HG03095 (cell line): ENCODE measurements around the gene CAMTA1.
"Not testable (repeated sequence)": the region's sequence is repeated elsewhere in the genome, so short reads cannot be mapped to it uniquely, and the experiment has no call there.

Experiments used
- ATAC-seq: cut with Tn5 transposase; IDR thresholded peaks from one replicate; pipeline ENCODE4 v1.9.1; 2021; ENCODE audit warnings: moderate library complexity; ENCODE audit not compliant: unreplicated experiment

Gene CAMTA1

GRCh38 chr1:6785318-6785727 is at the start of gene CAMTA1:
Gene CAMTA1 (plus strand): TSS chr1:6785454. CDS start chr1:6785531, 77 bp downstream.
- ATAC-seq, result peak; percentile 73

GRCh38 chr1:6738987-6739676 is 46.1 kb upstream of the CAMTA1 start:
- ATAC-seq, result no peak

DNA sequence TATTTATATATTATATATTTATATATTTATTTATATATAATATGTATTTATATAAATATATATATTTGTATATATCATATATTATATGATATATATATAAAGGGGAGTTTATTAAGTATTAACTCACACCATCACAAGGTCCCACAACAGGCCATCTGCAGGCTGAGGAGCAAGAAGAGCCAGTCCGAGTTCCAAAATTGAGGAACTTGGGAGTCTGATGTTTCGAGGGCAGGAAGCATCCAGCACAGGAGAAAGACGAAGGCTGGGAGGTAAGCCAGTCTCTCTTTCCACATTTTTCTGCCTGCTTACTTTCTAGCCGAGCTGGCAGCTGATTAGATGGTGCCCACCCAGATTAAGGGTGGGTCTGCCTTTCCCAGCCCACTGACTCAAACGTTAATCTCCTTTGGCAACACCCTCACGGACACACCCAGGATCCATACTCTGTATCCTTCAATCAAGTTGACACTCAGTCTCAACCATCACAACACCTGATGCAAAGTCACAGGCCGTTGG is 42.5 kb upstream of the CAMTA1 start:
- not testable (repeated sequence) for ATAC-seq

GRCh38 chr1:6743189-6744101 is 41.8 kb upstream of the CAMTA1 start:
- ATAC-seq, result no peak

DNA sequence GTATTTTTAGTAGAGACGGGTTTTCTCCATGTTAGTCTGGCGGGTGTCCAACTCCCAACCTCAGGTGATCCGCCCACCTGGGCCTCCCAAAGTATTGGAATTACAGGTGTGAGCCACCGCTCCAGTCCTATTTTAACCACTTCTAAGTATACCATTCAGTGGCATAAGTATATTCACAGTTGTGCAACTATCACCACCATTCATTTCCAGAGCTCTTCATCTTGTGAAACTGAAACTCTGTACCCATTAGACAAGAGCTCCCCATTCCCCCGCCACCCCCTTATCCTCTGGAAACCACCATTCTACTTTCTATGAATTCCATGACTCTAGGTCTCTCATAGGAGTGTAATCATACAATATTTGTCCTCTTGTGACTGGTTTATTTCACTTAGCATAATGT is 40.2 kb upstream of the CAMTA1 start:
- ATAC-seq, result no peak

- ATAC-seq, result no peak
Observed at GRCh38 chr1:6747674-6748073, 37.6 kb upstream of the CAMTA1 start.

DNA sequence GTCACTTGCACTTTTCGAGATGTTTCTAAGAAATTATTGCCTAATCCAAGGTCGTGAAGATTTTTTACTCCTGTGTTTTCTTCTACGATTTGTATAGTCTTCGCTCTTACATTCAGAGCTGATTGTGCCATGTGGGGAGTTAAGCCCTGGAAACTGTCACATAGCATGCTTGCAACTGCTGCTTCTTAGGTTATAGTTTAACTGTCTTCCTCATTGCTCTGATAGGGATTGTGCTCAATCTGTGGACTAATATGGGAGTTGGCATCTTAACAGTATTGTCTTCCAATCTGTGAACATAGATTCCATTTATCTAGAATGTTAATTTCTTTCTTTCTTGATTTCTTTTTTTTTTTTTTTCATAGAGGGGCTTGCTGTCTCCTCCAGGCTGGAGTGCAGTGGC is 34.8 kb upstream of the CAMTA1 start:
- ATAC-seq, result no peak

DNA sequence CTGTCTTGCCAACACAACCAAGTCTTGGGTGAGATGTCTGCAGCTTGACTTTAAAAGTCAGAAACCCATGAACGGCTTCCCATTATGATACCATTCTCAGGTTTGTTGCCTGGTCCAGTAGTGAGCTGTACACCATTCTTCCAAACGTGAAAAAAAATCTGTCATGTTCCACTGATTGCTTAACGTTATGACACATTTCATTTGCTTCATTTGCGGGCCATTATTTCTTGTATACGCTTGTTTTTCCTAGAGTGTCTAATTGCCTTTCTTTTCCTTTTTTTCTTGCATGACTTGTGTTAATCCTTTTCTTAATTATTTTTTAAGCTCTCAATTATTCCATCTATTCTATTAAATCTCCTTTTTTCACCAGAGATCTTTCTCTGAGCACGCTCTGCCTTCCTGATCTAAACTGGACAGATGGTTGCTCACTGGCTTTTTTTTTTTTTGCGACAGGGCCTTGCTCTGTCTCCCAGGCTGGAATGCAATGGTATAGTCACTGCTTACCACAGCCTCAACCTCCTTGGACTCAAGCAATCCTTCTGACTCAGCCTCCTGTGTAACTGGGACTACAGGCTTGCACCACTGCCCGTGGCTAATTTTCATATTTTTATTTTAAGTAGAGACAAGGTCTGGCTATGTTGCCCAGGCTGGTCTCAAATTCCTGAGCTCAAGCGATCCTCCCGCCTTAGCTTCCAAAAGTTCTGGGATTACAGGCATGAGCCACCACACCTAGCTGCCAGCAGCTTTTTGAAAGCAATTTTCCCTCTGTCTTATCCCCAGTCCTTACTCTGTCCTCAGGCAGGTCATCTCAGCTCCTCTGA is 31.7 kb upstream of the CAMTA1 start:
- ATAC-seq, result no peak

DNA sequence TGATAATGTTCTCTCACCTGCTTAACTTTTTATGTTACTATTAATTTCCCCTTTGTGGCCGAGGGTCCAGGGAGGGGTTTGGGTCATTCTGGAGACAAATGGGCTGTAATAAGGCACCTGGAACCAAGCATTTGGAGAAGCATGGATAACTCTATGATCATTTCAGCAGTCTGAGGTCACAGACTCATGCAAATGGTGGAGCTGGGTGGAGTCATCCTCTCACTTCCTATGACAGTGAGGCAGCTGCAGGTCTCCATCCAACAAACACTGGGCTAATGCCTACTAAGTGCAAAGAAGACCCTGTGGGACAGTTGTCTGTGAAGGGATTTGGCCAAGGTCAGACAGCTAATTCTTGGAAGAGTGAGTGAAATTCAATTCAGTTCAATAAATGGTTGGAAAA is 28.8 kb upstream of the CAMTA1 start:
- no peak for ATAC-seq

GRCh38 chr1:6757719-6758435 is 27.4 kb upstream of the CAMTA1 start:
- no peak for ATAC-seq

DNA sequence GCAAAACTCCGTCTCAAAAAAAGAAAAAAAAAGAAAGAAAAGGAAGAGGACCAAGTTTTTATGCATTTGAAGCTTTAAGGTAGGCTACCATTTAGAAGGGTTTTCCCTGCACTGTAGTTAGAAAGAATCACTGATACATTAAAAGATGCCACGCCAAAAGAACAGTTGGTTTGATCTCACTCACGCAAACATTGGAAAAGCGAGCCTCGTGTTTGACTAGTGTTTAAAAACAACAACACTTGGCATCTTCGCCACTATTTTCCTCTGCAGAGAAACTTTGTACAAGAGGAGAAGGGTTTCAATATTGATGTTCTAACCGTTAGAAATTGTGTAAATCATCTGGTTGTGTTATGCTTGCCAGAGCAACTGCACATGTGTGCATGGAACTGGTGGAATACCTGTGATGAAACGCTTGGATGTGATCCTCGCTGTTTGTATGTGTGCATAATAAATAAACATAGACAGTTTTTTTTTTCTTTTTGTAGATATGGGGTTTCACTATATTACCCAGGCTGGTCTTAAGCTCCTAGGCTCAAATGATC is 24.0 kb upstream of the CAMTA1 start:
- ATAC-seq, result no peak

- no peak for ATAC-seq
Observed at GRCh38 chr1:6762060-6762459, 23.2 kb upstream of the CAMTA1 start.

DNA sequence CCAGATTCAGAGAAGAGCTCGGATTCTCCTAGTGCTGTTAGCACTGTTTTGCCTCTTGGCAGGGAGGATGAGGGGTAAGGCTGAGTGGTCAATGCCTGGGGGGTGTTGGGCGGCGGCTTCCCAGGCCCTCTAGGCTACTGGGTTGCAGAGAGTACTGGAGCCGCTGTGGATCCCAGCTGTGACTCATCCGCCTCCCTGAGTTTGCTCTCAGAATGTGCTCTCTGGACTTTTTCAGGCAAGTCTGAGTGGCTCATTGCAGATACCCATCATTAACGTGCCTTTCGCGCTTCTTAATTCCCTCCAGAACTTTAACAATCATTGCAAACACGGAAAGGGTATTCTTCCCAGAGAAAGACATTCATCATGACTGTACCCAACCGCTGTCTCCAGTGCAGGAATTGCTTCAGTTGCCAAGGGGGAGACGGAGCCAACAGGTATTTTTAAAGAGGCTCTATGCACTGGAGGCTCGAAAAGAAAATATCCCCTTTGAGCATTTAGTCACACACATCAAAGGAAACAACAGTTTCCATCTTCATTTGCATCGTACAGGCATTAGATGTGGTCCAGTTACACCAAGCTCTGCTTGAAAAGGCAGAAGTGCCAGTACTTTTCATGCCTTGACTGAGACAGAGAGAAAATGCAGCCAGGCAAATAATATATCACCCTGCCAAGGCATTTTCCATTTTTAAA is 14.4 kb upstream of the CAMTA1 start:
- ATAC-seq, result no peak

- no peak for ATAC-seq
Observed at GRCh38 chr1:6771441-6771769, 13.8 kb upstream of the CAMTA1 start.

- no peak for ATAC-seq
Observed at GRCh38 chr1:6774381-6774780, 10.9 kb upstream of the CAMTA1 start.

- no peak for ATAC-seq
Observed at GRCh38 chr1:6775261-6776043, 9.8 kb upstream of the CAMTA1 start.

DNA sequence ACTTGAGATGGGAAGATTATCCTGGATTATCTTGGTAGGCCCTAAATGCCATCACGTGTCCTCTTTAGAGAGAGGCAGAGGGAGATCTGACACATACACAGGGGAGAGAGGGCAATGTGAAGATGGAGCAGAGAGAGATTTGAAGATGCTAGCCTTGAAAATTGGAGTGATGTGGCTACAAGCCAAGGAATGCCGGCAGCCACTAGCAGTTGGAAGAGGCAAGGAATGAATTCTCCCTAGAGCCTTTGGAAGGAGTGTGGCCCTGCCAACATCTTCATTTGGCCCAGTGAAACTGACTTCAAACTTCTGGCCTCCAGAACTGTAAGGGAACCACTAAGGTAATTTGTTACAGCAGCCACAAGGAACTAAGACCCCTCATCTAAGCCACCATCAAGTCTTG is 8.9 kb upstream of the CAMTA1 start:
- ATAC-seq, result no peak

DNA sequence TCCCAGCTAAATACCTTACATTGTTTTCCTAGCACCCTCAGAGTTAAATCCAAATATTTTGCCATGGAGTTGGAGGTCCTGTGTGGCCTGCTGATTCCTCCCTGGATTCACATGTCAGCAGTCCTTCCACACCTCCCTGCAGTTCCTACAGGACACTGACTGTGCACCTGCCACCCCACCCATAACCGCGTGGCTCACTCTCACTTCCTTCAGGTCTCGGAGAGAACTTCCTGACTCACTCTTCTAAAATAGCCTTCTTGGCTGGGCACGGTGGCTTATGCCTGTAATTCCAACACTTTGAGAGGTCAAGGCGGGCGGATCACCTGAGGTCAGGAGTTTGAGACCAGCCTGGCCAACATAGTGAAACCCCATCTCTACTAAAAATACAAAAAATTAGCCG is 8.4 kb upstream of the CAMTA1 start:
- ATAC-seq, result no peak

DNA sequence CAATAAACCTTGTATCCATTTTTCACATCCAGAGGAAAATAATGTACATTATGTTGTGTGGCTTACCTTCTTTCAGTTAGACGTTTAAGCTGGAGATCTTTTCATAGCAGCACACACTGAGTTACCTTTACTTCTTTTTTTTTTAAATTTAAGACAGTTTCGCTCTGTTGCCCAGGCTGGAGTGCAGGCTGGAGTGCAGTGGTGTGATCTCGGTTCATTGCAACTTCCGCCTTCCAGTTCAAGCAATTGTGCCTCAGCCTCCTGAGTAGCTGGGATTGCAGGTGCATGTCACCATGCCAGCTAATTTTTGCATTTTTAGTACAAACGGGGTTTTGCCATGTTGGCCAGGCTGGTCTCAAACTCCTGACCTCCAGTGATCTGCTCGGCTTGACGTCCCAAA is 7.4 kb upstream of the CAMTA1 start:
- ATAC-seq, result no peak
